ENCODE results near the gene MEP1B.

DNA sequence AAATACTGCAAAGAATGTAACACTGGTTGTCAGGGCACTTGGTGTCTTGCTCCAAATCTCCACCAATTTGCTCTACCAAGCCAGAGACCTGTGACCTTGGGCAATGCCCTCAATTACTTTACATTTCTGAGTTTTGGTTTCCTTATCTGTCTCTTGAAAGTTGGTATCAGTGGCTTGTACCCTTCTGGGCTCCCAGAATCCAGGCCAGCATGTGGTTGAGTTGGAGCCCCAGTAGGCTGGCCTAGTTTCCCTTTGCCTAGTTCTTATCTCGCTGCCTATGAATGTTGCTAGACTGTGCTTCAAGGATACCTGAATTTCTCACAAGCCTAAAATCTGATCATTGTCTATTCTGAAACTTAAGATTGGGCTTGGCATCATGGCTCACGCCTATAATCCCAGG is 26.6 kb downstream of the MEP1B start:
- TF ChIP-seq, protein P1, sequence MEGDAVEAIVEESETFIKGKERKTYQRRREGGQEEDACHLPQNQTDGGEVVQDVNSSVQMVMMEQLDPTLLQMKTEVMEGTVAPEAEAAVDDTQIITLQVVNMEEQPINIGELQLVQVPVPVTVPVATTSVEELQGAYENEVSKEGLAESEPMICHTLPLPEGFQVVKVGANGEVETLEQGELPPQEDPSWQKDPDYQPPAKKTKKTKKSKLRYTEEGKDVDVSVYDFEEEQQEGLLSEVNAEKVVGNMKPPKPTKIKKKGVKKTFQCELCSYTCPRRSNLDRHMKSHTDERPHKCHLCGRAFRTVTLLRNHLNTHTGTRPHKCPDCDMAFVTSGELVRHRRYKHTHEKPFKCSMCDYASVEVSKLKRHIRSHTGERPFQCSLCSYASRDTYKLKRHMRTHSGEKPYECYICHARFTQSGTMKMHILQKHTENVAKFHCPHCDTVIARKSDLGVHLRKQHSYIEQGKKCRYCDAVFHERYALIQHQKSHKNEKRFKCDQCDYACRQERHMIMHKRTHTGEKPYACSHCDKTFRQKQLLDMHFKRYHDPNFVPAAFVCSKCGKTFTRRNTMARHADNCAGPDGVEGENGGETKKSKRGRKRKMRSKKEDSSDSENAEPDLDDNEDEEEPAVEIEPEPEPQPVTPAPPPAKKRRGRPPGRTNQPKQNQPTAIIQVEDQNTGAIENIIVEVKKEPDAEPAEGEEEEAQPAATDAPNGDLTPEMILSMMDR (IDR thresholded peaks at IDR 0.05; ENCODE audit: low read length), result no peak
- TF ChIP-seq EZH2 (IDR thresholded peaks at IDR 0.05; ENCODE audit: borderline replicate concordance, low read length), result no peak

Measured in OCI-LY1 (cell line).